VCaP (cell line): ENCODE results near the gene CYTH2.

Experiments
- H3K27ac ChIP-seq: fragments of 450-650 bp; 2 replicates; pipeline ENCODE4 v1.5.1; 2017
- TF ChIP-seq, protein P1 (sequence below): fragments of 450-650 bp; conservative IDR thresholded peaks from 2 replicates; pipeline ENCODE4 v1.5.1; 2017; ENCODE audit warnings: mild to moderate bottlenecking, moderate library complexity

Gene CYTH2

DNA sequence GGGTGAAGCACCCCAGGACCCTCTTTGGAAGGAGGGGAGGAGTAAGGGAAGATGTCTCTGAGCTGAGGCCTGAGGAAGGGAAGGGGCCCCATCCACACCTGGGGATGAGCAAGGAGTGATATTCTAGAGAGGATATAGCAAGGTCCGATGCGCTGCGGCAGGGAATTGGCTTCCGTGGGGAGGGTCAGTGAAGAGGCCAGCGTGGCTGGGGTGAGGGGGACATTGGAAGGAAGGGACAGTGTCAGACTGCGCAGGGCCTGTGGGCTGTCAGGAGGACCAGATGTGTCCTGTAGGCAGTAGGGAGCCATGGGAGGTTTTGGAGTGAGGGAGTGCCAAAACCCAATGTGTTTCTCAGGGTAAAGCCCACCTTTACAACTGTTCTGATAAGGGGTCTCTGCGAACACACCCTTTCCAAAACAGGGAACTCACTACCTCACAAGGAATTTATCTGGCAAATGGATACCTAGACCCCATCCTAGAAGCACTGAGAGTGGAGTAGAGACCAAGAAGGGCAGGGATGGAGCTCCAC lies 38.8 kb downstream of the CYTH2 start:
- no peak overlapping the region for H3K27ac ChIP-seq
- TF ChIP-seq, protein P1, sequence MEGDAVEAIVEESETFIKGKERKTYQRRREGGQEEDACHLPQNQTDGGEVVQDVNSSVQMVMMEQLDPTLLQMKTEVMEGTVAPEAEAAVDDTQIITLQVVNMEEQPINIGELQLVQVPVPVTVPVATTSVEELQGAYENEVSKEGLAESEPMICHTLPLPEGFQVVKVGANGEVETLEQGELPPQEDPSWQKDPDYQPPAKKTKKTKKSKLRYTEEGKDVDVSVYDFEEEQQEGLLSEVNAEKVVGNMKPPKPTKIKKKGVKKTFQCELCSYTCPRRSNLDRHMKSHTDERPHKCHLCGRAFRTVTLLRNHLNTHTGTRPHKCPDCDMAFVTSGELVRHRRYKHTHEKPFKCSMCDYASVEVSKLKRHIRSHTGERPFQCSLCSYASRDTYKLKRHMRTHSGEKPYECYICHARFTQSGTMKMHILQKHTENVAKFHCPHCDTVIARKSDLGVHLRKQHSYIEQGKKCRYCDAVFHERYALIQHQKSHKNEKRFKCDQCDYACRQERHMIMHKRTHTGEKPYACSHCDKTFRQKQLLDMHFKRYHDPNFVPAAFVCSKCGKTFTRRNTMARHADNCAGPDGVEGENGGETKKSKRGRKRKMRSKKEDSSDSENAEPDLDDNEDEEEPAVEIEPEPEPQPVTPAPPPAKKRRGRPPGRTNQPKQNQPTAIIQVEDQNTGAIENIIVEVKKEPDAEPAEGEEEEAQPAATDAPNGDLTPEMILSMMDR, result no peak

DNA sequence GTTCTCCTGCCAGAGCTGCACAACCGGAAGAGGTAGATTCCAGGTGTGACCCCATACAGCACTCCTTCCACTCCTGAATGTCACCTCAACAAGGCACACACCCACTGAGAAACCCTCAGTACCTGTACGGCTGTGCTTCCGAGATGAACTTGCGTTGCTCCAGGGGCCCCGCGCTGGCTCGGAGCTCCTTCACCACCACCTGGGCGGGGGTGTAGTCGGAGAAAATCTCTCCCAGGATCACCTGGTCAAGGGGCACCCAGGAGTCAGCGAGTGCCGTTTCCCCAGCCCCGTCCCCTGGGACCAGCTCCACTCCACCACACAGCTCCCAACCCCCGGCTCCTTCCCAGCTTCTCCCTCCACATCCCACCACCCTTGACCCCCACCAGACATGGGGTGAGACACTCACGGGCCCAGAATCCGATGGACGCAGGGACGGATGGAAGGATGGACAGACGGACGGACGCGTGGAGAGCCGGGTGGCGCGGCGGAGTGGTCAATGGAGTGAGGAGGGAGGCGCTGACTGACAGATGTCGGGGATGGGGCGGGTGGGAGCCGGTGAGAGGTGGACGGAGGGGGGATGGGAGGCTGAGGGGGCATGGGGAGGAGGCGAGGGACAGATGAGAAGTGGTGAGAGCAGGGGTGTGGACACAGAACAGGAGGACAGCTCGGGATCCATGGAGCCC lies 39.7 kb downstream of the CYTH2 start:
- H3K27ac ChIP-seq, result no peak overlapping the region
- TF ChIP-seq, protein P1, result no peak

DNA sequence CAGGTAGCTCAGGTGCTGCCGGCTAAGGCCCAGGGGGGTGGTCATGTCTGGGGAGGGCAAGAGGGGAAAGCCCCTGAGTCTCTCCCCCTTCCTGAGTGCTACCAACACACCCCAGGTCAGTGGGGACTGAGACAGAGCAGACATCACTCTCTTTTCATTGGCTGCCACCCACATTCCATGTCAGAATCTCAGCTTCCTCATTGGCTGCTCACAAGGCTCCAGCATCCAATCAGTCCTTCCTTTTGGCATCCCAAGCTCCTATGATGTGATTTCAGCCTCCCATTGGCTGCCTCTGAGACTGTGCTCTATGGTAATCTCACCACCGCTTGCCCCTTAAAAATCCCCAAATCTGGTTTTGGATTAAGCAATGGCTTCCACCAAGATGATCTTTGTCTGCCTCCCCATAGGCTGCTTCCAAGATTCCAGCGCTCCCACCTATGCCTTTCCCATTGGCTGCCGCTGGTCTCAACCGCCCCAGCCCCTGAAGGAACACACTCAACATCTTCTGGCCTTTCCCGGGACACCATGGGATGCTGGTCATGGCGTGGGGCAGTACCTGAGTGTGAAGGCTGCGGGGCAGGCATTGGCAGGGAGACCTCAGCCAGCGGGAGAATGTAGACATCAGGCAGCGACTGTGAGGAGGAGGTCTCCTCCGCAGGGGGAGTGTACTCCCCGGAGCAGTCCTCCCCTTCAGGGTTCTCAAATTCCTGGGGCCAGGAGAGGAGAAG lies 40.5 kb downstream of the CYTH2 start:
- no peak overlapping the region for H3K27ac ChIP-seq
- TF ChIP-seq, protein P1, result no peak

DNA sequence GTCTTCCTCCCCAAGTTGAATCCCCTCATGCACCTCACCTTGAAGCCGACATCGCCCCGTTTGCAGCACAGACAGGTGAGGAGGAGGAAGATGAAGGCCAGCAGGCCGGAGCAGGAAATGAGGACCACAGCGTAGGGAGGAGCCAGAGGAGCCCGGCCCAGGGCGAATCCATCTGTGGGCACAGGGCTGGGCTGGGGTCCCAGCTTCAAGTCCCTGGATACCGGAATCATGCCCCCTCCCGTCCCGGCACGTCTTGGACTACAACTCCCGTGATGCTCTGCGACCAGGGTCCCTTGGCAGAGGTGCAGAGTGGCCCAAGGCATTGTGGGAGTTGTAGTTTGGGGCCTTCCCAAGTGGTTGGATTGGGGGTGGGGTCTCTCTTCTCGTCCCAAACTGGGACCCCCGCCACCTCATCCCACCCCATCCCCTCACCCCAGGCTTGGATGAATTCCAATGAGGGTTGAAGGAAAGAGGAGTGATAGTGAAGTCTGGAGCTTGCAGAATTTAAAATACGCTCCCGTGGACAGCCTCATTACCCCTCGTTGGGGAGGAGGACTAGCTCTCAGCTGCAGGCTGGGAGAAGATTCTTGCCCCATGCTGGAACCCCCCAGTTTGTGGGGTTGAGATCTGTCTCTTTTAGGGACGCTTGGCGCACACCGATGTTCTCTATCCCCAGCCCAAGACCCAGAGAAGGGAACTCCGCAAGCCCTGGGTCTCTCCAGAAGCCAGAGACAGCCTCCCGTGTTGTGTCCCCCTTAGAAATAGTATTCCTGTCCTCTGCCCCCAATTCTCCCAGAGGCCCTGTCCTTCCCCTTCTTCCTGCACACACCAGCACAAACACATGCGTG lies 41.5 kb downstream of the CYTH2 start:
- H3K27ac ChIP-seq, result peak overlapping the region; percentile 52; the same call in 1 of the 2 replicates

DNA sequence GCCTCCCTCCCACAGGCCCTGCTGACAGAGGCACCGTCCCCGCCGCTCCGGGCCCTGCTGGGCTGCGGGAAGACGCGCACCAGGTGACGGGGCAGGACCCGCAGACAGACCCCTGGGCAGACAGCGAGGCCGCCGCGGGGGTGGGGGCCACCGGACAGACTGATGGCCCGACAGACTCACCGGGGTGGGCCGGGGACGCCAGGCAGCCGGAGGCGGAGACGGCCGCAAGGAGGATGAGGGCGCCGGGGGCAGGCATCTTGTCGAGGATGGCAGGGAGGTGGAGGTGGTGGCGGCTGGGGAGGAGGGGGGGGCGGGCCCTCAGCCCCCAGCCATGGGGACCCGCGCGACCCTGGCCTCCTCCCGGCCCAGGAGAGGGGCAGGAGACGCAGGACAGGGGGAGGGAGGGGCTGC lies 42.2 kb downstream of the CYTH2 start:
- H3K27ac ChIP-seq, result peak overlapping the region; percentile 52; the same call in 1 of the 2 replicates
- TF ChIP-seq, protein P1, result no peak

More for the DNA sequence above, 41.5 kb downstream of the CYTH2 start:
- TF ChIP-seq, protein P1, result no peak

DNA sequence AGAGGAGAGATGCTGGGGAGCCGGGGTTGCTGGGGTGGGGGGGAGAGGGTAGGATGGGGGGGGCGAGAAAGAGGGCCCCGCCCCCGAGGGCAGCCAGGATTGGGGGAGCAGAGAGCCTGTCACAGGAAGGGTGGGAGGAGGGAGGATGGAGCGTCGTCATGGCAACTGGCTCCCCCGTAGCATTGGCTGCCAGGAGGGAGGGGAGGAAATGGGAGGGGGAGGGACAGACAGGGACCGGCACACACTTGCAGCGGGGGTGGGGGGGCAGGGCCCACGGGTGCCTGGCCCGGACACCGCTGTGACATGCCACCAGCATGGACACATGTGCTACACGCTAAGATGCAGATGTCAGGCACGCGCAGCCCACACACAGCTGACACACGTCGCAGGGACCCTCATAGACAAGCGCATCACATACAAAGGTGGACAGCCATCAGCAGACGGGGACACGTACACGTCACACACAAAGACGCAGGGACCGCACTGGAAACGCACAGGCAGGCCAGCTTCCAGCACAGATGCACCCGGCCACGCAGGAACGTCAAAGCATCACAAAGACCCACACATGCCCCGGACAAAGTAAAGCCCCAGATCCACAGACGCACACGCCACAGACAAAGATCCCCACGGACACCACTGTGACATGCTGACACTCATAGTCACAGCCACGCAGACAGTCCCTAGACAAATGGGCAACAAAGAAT lies 42.8 kb downstream of the CYTH2 start, which contains the start of gene LMTK3:
LMTK3 (minus strand) TSS at position 36 of the 704 bp plus-strand sequence. CDS start 259 bp downstream, outside the sequence.
- TF ChIP-seq, protein P1, result no peak
- peak within 1 kb of the TSS; percentile 52; the same call in 1 of the 2 replicates for H3K27ac ChIP-seq
